Endothelial cell of umbilical vein (primary cell): Measurements from ENCODE around the gene LMBR1L.

Experiments
- EZH2 ChIP-seq: IDR thresholded peaks from 2 replicates; pipeline ENCODE4 v1.6.1; 2012; ENCODE audit warnings: borderline replicate concordance, low read depth, mild to moderate bottlenecking, moderate library complexity, low read length, inconsistent platforms; ENCODE audit not compliant: severe bottlenecking
- FOS ChIP-seq: IDR thresholded peaks from 2 replicates; pipeline ENCODE4 v1.6.1; 2011; ENCODE audit warnings: mild to moderate bottlenecking, low read length, moderate library complexity, borderline replicate concordance; ENCODE audit not compliant: insufficient read depth
- GATA2 ChIP-seq: IDR thresholded peaks from 2 replicates; pipeline ENCODE4 v1.7.0; 2011; ENCODE audit warnings: low read depth, mild to moderate bottlenecking, moderate library complexity, mixed read lengths, low read length; ENCODE audit not compliant: insufficient read length, insufficient read depth
- JUN ChIP-seq: IDR thresholded peaks from 2 replicates; pipeline ENCODE4 v1.6.1; 2011; ENCODE audit warnings: borderline replicate concordance, low read depth; ENCODE audit not compliant: insufficient read length, insufficient read depth
- MAX ChIP-seq: IDR thresholded peaks from 2 replicates; pipeline ENCODE4 v1.6.1; 2011; ENCODE audit not compliant: insufficient read depth, insufficient read length
- POLR2A ChIP-seq: IDR thresholded peaks from 2 replicates; pipeline ENCODE4 v1.6.1; 2012; ENCODE audit warnings: low read depth, mild to moderate bottlenecking, control low read depth, low read length
- POLR2AphosphoS5 ChIP-seq: IDR thresholded peaks from 2 replicates; pipeline ENCODE4 v1.6.1; 2012; ENCODE audit warnings: low read depth, mild to moderate bottlenecking, control low read depth, low read length, moderate library complexity; ENCODE audit not compliant: insufficient read depth
- TF ChIP-seq, protein P1 (sequence below), 2 donors: IDR thresholded peaks; 1 replicate in 1 of 2; 2 replicates in 1 of 2; pipeline ENCODE4 v1.5.1; 2011; ENCODE audit warnings: low read length in 2 of 2, mild to moderate bottlenecking in 2 of 2, moderate library complexity in 2 of 2, control low read depth in 1 of 2, inconsistent platforms in 1 of 2, low read depth in 1 of 2; ENCODE audit not compliant: insufficient read depth in 1 of 2; ENCODE audit errors: extremely low read depth in 1 of 2

DNA sequence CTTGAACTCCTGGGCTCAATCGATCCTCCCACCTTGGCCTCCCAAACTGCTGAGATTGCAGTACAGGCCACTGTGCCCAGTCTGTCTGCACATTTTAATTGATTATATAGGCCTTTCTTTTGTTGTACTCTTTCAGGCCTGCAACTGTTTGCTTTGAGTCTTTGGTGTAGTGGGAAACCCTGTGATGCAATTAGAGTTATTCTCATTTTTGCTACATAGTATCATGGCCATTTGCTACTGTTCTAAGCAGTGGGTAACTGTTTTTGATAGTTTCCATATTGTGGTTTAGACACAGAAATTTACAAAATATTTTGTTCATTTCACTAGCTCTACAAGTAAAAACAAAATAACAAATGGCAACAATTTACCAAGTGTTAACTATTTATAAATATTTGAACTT lies 26.8 kb upstream of the LMBR1L start:
- TF ChIP-seq, protein P1, sequence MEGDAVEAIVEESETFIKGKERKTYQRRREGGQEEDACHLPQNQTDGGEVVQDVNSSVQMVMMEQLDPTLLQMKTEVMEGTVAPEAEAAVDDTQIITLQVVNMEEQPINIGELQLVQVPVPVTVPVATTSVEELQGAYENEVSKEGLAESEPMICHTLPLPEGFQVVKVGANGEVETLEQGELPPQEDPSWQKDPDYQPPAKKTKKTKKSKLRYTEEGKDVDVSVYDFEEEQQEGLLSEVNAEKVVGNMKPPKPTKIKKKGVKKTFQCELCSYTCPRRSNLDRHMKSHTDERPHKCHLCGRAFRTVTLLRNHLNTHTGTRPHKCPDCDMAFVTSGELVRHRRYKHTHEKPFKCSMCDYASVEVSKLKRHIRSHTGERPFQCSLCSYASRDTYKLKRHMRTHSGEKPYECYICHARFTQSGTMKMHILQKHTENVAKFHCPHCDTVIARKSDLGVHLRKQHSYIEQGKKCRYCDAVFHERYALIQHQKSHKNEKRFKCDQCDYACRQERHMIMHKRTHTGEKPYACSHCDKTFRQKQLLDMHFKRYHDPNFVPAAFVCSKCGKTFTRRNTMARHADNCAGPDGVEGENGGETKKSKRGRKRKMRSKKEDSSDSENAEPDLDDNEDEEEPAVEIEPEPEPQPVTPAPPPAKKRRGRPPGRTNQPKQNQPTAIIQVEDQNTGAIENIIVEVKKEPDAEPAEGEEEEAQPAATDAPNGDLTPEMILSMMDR (IDR thresholded peaks at IDR 0.05; ENCODE audit: extremely low read depth in 1 of 2, insufficient read depth in 1 of 2, low read depth in 1 of 2, low read length in 2 of 2): no peak
- TF ChIP-seq POLR2AphosphoS5 (no peak), POLR2A (no peak), JUN (no peak), MAX (no peak), EZH2 (no peak), FOS (no peak), GATA2 (no peak)
